NCI-H1092 (cell line): ENCODE results near the gene PCDH15.
"Not testable (repeated sequence)": the region's sequence is repeated elsewhere in the genome, so short reads cannot be mapped to it uniquely, and the experiment has no call there.

Source experiments
- DNase-seq: peaks from one replicate; lab custom pipeline; 2025; lab: John Stamatoyannopoulos, UW

PCDH15 gene

DNA sequence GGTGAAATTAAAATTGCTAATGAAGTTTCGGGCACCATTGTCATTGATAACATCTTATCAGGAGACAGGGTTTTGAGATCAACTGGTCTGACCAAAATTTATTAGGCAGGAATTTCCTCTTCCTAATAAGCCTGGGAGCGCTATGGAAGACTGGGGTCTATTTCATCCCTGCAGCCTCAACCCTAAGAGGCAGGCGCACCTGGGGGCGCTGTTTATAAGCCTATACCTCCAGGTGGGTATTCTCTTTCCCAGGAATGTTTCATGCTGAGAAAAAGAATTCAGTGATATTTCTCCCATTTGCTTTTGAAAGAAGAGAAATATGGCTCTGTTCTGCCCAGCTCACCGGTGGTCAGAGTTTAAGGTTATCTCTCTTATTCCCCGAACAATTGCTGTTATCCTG lies 406.4 kb downstream of the PCDH15 start:
- DNase-seq = not testable (repeated sequence)

DNA sequence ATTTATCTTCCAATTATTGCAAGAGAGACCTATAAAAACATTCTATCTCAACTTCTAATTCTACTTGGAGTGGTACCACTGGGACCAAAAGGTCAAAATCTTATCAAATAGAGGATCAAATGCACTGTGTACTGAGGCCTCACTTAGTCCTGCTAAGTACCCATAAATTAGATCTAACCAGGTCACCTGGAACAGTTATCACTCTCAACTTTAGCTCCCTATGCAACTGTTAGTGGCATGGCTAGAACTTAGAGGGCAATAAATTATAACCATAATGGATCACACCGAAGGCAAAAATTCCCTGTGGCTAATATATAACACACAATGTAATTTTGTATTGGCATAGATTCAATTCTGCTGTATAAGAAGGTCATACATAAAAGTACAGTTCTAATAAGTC lies 428.9 kb downstream of the PCDH15 start:
- DNase-seq = no peak

DNA sequence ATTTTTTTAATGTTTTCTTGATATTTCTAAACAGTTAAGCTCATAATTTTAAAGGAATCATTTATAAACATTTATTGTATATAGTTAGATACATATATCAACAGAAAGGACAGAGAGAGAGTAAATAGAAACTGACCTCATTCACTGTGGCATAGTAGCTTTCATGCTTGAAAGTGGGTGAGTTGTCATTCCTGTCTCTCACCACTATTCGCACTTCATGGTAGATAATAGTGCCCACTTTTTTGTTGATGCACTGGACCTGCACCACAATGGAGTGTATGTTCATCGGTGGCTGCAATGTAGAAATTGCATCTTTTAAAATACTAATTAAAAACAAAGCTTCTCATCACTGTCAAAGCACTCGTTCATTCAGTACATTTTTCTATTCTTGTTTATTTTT lies 432.0 kb downstream of the PCDH15 start:
- DNase-seq = no peak

DNA sequence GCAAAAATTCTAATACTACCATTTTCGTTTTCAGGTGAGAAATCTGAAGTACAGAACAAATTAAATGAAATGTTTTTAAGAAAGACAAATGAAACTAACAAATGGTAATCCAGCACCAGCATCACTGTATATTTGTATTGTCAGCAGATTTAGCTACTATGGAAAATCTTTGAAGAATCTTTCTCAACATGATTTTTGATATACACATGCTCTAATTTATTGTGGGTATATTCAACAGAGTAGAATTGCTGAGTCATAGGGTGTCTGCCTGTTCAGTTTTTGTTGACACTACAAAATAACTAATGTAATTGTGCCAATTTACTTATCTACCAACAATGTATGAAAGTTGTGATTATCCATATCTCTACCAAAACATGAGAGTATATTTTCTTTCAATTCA lies 437.6 kb downstream of the PCDH15 start:
- DNase-seq = no peak

DNA sequence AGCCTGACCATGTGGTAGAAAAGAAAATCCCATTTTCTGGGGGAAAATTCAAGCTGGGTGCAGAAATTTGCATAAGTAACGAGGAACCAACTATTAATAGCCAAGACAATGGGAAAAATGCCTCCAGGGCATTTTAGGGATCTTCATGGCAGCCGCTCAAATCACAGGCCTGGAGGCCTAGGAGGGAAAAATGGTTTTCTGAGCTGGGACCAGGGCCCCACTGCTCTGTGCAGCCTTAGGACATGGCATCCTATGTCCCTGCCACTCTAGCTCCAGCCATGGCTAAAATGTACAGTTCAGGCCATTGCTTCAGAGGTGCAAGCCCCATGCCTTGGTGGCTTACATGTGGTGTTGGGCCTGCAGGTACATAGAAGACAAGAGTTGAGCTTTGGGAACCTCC lies 459.0 kb downstream of the PCDH15 start:
- no peak for DNase-seq

DNA sequence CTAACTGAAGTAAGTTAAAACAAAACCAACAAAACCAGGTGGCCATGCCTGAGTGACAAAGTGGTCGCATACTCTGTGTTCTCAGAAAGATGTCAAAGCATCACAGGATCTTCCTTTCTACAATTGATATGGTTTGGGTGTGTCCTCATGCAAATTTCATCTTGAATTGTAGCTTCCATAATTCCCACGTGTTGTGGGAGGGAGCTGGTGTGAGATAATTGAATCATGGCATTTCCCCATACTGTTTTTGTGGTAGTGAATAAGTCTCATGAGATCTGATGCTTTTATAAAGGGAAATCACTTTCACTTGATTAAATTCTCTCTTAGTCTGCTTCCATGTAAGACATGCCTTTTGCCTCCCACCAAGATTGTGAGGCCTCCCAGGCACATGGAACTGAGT lies 465.7 kb downstream of the PCDH15 start:
- no peak for DNase-seq

DNA sequence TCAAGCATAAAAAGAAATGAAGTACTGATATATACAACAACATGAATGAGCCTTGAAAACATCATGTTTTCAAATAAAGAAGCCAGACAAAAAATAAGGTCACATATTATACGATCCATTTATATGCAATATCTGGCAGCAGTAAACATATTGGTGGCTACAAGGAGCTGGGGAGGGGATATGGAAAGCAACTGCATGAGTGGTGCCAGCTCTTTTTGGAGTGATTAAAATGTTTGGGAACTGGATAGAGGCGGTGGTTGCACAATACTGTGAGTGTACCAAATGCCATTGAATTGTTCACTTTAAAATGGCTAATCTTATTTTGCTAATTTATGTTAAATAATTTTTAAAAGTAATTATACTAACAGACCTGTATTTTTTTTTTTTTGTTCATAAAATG lies 481.7 kb downstream of the PCDH15 start:
- DNase-seq = no peak

DNA sequence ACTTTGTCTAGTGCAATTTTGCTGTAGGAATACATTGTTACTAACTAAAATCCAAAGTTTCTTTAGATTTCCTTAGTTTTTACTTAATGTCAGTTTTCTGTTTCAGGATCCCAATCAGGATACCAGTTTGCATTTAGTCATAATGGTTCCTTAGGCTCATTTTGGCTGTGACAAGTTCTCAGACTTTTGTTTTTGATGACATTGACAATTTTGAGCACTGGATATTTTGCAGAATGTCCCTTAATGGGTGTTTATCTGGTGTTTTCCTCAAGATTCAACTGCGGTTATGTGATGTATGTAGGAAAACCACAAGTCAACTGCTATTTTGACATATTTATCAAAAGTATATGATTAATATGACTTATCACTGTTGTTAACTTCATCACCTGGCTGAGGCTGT lies 482.6 kb downstream of the PCDH15 start:
- DNase-seq = no peak

DNA sequence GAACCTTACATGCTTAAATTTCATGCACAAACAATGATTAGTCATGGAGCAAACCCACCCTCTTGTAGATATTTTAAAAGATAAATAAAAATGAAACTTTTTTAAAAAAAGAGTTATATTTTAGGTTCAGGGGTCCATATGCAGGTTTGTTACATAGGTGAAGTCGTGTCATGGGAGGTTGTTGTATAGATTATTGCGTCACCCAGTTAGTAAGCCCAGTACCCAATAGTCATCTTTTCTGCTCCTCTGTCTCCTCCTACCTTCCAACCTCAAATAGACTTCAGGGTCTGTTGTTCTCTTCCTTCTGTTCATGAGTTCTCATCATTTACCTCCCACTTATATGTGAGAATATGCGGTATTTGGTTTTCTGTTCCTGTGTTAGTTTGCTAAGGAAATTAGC lies 486.6 kb downstream of the PCDH15 start:
- no peak for DNase-seq

DNA sequence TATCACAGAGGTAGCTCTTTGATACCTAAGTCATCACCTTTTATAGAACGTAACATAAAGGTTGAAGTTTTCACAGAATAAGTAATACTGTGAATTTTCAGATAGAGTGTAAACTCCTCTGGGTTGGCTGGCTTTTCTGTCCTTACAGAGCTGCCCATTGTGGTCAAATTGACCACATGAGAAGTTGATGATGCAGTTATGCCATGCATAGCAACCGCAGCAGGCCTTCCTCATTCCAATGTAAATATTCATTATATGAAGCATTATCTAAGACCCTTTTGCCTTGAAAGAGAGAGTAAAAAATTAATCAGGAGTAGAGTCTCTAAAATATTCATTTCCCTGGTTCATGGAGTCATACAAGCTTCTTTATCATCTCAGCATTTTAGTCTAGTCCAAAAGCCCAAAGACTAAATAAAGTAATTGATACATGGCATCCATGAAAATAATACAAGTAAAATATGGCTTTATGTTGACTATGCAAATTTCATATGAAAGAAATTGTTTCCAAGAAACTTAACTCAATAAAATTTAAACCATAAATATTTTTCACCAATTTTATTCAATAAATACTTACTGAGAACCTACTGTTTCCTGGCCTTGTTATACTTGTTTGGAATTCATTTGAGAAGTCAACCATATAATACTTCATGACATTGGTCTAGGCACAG lies 516.4 kb downstream of the PCDH15 start:
- DNase-seq = no peak

DNA sequence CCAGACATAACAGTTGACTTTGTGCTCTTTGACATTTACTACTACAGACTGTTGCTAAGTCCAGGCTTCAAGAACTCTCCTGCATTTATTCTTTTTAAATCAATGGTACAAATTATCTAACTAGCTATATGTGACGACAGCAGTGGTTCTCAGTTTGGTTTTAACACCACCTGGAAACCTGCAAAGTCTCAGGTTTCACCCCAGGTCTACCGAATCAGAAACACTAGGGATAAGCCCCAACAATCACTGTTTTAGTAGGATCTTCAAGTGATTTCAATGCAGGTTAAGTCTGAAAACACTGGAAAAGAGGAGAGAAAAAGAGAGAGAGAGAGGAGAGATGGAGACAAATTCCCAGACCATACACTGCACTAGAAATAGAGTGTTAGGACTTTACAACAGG lies 519.0 kb downstream of the PCDH15 start:
- no peak for DNase-seq

DNA sequence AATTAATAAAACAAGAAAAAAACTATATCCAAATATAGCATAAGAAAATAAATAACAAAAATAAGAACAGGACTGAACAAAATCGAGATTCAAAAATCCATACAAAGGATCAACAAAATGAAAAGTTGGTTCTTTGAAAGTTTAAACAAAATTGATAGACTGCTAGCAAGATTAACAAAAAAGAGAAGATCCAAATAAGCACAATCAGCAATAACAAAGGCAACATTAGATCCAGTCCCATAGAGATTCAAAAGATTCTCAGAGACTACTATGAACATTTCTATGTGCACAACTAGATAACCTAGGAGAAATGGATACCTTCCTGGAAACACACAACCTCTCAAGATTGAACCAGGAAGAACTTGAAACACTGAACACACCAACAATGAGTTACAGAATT lies 534.6 kb downstream of the PCDH15 start:
- DNase-seq = no peak

DNA sequence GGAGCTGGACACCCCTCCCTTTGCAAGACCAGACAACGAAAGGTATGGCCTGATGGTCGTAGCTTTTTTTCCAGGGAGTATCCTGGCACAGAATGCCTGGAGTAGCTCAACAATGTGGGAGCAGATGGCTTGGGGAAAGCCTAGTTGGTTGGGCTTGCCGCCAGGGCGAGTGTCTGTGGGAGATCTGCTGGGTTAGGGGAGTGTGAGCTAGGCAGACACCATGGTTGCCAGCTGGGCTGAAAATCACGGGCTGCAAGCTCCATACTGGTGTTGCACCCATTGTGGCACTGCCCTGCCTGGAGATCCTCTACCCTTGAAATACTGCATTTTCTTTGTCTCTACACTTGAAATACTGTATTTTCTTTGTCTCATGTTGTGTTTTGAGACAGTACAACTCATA lies 538.3 kb downstream of the PCDH15 start:
- DNase-seq = no peak

DNA sequence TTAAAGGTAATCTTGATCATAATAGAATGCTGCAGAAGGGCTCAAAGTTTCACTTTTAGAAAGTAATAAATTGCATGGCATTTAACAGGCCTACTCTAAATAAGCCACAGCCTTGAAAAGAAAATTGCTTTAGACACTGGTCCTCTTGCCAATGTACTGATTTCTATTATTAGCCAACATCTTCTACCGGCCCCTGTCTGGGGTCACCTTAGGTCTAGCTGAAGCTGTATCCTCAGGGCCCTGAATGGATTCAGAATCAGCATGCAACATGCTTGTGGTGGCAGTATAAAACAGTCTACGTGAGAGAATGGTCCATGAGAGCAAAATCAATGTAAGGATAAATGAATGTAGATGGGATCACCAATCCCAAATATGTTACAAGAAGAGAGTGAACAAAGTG lies 541.9 kb downstream of the PCDH15 start:
- DNase-seq = no peak

DNA sequence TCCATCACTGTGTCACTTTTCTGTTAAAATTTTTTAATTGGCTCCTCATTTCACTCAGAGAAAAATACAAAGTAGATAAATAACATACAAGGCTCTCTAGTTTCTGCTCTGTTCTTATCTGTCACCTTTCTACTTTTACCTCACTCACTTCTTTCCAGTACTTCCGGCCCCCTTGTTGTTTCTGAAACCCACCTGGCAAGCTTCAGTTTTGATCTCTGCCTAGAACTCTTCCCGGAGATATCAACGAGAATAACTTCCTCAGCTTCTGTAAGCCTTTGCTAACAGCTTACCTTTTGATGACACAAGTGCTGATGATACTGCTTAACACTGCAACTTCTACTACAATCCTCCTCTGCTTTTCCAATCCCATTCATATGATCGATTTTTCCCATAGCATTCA lies 566.2 kb downstream of the PCDH15 start:
- no peak for DNase-seq

DNA sequence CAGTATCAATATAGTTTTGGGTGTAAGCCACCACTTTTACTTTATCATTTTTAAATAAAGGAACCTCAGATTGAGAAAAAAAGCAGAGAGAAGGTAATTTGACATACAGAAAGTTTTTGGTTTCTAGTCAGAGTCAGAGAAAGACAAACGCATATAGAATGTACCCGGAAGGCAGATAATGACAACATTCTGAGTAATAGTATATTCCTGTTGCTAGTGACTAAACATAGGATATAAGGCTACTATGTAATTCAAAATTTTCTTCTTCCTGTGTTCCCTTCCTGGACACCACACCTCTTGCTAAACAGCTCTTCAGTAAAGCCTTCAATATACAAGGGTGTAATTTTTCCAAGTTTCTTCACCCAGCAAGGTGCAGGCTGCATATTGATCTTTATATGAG lies 597.6 kb downstream of the PCDH15 start:
- no peak for DNase-seq

DNA sequence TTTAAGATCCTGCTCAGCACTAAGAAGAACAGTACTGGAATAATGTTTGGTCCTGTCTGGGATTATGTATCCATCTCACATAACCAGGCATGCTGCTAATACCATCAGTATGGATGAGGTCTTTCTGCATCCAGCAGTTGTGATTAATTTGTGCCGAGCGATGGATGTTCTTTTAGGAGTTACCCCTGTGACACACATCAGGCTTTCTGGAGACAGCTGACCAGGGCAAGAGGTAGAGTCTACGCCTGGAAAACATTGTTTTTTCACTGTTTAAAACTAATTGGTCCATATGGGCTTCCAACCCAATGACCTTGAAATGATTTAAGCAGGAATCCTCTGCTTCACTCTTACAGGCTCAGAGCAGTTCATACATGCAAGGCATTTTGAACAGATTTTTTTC lies 603.0 kb downstream of the PCDH15 start:
- DNase-seq = no peak

DNA sequence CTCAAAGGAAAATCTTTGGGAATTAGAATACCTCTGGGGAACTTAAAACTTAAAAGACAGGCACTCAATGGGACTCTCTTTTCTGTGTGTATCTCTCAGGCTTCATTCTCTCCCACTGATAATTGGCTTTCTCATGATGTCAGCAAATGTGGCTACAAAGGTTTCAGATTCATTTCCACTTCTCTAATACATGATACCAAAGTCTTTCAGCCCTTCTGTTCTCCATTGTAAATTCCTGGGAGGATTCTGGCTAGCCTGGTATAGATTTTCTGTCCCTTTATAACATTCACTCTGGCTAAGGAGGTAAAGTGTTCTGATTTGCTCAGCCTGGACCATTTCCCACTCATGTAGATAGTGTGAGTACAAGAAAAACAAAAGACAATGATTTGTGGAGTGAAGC lies 606.2 kb downstream of the PCDH15 start:
- DNase-seq = no peak

DNA sequence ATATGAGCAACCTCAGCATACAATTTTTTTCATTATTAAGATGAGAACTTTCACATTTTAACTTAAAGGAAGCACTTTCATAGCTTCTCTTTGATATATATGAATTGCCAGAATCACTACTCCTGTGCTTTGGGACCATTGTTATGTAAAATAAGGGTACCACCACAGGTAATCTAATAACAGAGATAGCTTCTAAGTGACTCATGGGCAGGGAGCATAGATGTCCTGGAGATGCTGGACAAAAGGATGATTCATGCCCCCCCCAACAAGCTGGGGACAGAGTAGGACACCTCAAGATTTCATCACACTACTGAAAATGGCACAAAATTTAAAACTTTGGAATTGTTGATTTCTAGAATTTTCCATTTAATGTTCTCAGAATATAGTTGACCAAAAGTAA lies 641.1 kb downstream of the PCDH15 start:
- no peak for DNase-seq

DNA sequence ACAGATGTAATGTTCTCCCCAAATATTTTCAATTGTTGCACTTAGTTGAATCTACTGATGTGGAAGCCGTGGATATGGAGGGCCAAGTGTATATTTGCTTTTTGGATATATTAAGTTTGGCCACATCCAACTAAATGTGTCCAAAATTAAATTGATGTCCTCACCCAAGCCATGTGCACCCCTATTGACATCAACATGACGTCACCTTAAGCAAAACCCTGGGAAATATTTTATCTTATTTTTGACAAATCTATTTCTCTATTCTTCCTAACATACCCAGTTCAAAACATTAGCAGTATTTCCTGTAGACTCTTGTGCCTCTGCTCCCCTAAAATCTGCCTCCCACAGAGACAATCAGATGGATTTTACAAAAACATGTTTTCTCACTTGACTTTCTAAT lies 652.5 kb downstream of the PCDH15 start:
- no peak for DNase-seq

DNA sequence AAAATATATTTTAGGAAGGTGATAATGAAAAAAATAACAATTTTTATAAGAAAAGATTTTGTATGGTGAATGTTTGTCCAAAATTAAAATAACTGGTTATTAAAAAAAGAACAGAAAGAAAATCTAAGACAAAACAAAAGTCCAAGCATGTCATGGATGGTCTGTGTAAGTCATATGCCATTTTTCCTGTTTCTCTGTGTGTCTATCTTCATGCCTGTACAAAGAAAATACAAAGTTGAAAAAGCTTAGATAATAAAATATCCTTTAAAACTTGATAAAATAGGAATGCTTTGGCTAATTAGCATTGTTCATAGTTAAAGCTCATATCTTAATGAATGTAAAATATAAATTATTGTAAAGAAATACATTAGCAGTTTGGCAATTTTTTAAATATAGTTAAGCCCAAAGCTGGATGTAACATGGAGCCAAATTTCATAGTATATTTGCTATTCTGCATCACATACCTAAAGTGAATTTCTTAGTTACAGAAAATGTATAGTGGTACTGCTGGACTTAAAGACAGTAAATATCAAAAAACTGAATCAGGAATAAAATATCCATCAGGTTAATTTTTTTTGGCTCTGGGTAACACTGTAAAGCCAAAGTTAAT lies 661.1 kb downstream of the PCDH15 start:
- DNase-seq = no peak

DNA sequence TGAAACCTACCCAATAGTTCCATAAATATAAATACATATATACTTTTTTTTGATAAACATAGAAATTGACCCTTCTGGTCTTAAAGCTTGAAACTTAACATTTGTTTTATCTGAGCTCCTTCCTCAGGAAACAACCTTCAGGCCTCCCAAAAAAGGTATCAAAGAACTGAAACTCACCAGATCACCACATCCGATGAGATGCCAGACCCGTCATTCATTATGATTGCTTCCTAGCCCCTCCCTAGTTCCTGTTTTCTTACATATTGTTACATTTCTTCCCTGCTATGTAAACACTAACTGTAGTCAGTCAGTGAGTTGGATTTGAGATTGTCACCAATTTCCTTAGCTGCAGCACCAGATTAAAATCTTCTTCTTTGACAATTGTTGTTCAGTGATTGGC lies 663.6 kb downstream of the PCDH15 start:
- no peak for DNase-seq

DNA sequence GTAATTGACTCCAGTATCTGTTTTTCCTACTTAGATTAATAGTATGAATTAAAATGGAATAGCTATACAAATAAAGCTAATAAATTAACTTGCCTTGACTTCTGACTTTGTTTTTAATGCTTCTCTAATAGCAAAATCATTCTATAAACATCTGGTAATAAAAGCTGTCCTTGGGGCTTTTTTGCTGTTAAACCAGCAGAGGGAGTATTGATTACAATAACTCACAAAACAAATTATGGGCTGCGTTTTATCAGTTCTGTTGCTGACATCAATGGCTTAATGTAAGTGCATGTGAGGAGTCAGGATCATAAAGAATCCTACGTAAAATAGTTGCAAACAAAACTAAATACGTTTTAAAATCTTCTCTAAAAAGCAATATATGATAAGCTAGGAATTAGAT lies 667.8 kb downstream of the PCDH15 start:
- no peak for DNase-seq

DNA sequence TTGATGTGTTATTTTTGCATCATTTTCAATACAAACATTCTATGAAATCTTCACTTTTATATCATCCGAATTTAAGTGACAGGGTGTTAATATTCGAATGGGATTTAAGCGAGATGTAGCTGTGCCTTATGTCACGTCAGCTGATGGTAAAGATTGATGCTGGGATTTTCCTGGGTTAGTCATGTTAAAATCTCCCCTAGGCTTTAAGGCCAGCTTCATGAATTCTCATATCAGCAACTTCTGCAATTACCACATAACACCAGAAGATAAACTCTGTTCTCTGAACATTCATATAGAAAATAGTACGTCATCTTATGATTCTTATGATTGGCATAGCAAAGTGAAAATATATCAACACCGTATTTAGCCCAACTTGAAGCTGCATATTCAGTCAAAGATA lies 669.2 kb downstream of the PCDH15 start:
- DNase-seq = no peak
